Stomach (tissue), 9 donors: Measurements from ENCODE around the gene ENPP4. TPM values are rescaled to one million over a fixed set of nuclear protein-coding genes. Genes with fewer than 3 reads are reported as not detected.
A peak's percentile ranks its signal among the peaks of the same experiment; 100 is the strongest.

Source experiments
- DNase-seq, 2 donors: peaks; one replicate each; pipeline versions ENCODE4 v3.0.0 to v3.0.0-alpha.2; 2013 to 2019
- H3K27ac ChIP-seq, 5 donors: fragments of 200-600 bp in 4 of 5; sonication (generic) in 4 of 5; one replicate each; pipeline ENCODE4 v1.5.1; 2013 to 2019; ENCODE audit warnings: mild to moderate bottlenecking in 1 of 5, moderate library complexity in 1 of 5
- H3K27me3 ChIP-seq, 3 donors: fragments of 200-600 bp; sonication (generic); one replicate each; pipeline ENCODE4 v1.5.1; 2017 to 2019; ENCODE audit warnings: mixed run types in 1 of 3
- H3K36me3 ChIP-seq, 4 donors: fragments of 200-600 bp; sonication (generic); 1 replicate in 3 of 4; 2 replicates in 1 of 4; pipeline ENCODE4 v1.5.1; 2016 to 2019
- H3K4me1 ChIP-seq, 4 donors: fragments of 200-600 bp; sonication (generic); one replicate each; pipeline ENCODE4 v1.5.1; 2016 to 2019
- H3K4me3 ChIP-seq, 4 donors: fragments of 200-600 bp; sonication (generic) in 3 of 4; one replicate each; pipeline ENCODE4 v1.5.1; 2016 to 2019; ENCODE audit warnings: mild to moderate bottlenecking in 1 of 4
- H3K9me3 ChIP-seq, 4 donors: fragments of 200-600 bp; sonication (generic); one replicate each; pipeline ENCODE4 v1.5.1; 2016 to 2019
- EP300 ChIP-seq: sonication (generic); formaldehyde crosslinking; IDR thresholded peaks from one replicate; pipeline ENCODE4 v1.6.1; 2017; ENCODE audit warnings: antibody characterized with exemption
- POLR2A ChIP-seq, 4 donors: fragments of 450-650 bp; IDR thresholded peaks; one replicate each; pipeline ENCODE4 v1.6.1; 2016; ENCODE audit warnings: antibody characterized with exemption in 4 of 4, control low read depth in 2 of 4, mild to moderate bottlenecking in 1 of 4, moderate library complexity in 1 of 4
- POLR2AphosphoS5 ChIP-seq, 3 donors: sonication (generic); formaldehyde crosslinking; IDR thresholded peaks; one replicate each; pipeline ENCODE4 v1.6.1; 2016; ENCODE audit warnings: antibody characterized with exemption in 3 of 3
- WGBS, 5 donors: extraction: QIAGEN DNeasy Blood & Tissue Kit in 3 of 5; methylation state at CpG; one replicate each; pipeline versions ENCODE4 v1.1.5 to v1.1.7; 2013 to 2018; 5-methylcytosine and 5-hydroxymethylcytosine counted together
- intact Hi-C: fragments of 100-400 bp; cut with DNase I; formaldehyde crosslinking; loops from one replicate; pipeline ENCODE4 v1.15.1; 2023; ENCODE audit warnings: low total_unique reads
- polyA plus RNA-seq, 3 donors: library from polyadenylated mRNA; stranded (reverse); fragments of 200-250 nt; gene quantifications; one replicate each; pipeline ENCODE4 v1.2.3, GENCODE V29; 2013
- total RNA-seq, 5 donors: library from RNA; depleted of rRNA; stranded (reverse); fragments of >200 nt; gene quantifications; one replicate each; pipeline versions ENCODE4 v1.1.0 to v1.2.3, GENCODE V29; 2014 to 2016
- TF ChIP-seq, protein P1 (sequence below), 7 experiments: fragments of 450-650 bp in 4 of 7; fragments of 200-600 bp in 3 of 7; sonication (generic) in 3 of 7; IDR thresholded peaks; one replicate each; pipeline ENCODE4 v1.5.1; 2016 to 2019; ENCODE audit warnings: antibody characterized with exemption in 7 of 7, control low read depth in 2 of 7, mild to moderate bottlenecking in 1 of 7
- donor health status: healthy with polysubstance abuse.
- donor health status: Bipolar disorder and iron deficiency.
- donor health status: healthy.

ENPP4 gene
- total and polyA plus RNA-seq, 8 donors: 2.3 to 24.6 (median 6.4) TPM

DNA sequence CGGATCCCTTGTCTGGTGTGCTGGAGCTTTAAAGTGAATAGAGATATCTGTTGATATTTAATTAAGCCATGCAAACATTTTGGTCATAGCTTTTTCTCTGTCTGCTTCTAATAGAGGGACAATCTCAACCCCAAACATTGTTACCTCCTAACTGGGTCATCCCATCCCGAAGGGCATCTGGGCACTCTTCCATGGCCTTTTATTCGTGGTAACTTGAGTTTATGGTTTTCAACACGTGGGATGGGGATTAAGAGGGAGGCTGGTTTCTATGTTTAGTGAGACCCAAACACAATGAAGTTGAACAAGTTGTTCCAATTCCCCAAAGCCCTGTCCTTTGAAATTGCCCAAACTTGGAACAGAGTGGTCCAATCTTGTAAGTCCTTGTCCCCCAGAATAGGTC lies 42.4 kb downstream of the ENPP4 start:
- TF ChIP-seq POLR2AphosphoS5 (IDR thresholded peaks at IDR 0.05): no peak
- no peak for TF ChIP-seq POLR2A (IDR thresholded peaks at IDR 0.05)
- TF ChIP-seq, protein P1, sequence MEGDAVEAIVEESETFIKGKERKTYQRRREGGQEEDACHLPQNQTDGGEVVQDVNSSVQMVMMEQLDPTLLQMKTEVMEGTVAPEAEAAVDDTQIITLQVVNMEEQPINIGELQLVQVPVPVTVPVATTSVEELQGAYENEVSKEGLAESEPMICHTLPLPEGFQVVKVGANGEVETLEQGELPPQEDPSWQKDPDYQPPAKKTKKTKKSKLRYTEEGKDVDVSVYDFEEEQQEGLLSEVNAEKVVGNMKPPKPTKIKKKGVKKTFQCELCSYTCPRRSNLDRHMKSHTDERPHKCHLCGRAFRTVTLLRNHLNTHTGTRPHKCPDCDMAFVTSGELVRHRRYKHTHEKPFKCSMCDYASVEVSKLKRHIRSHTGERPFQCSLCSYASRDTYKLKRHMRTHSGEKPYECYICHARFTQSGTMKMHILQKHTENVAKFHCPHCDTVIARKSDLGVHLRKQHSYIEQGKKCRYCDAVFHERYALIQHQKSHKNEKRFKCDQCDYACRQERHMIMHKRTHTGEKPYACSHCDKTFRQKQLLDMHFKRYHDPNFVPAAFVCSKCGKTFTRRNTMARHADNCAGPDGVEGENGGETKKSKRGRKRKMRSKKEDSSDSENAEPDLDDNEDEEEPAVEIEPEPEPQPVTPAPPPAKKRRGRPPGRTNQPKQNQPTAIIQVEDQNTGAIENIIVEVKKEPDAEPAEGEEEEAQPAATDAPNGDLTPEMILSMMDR (IDR thresholded peaks at IDR 0.05): no peak
- no peak for TF ChIP-seq EP300
- no peak for DNase-seq

DNA sequence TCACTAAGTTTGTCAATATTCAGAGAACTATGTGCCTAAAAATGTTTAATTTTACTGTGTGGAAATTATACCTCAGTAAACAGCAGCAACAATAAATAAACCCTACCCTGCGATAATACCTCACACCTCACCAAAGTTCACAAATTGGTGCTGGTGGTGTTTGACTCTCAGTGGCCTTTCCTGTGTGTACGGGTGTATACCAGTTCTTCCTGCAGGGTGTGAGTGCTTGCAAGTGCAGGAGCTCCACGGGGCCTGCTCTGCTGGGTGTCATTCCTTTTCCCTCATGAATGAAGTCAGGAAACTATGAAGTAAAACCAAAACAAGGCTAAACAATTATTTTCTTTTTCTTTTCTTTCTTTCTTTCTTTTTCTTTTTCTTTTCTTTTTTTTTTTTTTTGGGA lies 45.1 kb downstream of the ENPP4 start:
- intact Hi-C loops: no loop called here
- no peak overlapping the region for H3K27ac ChIP-seq

More for the DNA sequence above, 42.4 kb downstream of the ENPP4 start:
- H3K27me3 ChIP-seq: peaks cover 0 to 6% (median 0%) of the 10 kb centered on the region in 3 donors
- no peaks in the 10 kb centered on the region for H3K36me3 ChIP-seq
- WGBS, 5 donors: 62 to 81% (median 71%) methylated on average over 4 of the region's 4 CpGs
- H3K27ac ChIP-seq: no peak overlapping the region
- peaks cover 0 to 22% (median 18%) of the 10 kb centered on the region in 4 donors for H3K4me1 ChIP-seq
- H3K4me3 ChIP-seq: no peak overlapping the region
- intact Hi-C loops: no loop called here
- no peaks in the 10 kb centered on the region for H3K9me3 ChIP-seq

DNA sequence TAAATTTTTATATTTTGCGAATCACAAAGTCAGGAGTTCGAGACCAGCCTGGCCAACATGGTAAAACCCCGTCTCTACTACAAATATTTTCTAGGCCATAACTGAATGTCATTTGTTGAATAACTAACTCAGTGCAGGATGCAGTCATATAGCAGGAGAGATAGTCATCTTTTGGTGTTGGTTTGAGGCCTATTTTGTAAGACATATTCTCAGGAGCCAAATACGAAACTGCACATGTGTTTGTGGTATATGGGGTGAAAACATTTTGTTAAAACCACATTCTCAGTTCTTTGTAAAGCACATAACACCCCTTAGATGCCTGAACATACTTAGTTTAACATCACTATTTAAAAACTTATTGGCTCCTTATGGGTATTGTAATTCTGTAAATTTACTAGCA lies 45.7 kb downstream of the ENPP4 start:
- peak in 1 of 2 donors; percentile 37 for DNase-seq
- peaks cover 0 to 13% (median 12%) of the 10 kb centered on the region in 4 donors for H3K4me1 ChIP-seq
- no peaks in the 10 kb centered on the region for H3K9me3 ChIP-seq
- no peak overlapping the region for H3K27ac ChIP-seq
- intact Hi-C loops: no loop called here
- H3K36me3 ChIP-seq: no peaks in the 10 kb centered on the region
- H3K27me3 ChIP-seq: peaks cover 0 to 6% (median 0%) of the 10 kb centered on the region in 3 donors
- no peak for TF ChIP-seq EP300
- no peak for TF ChIP-seq POLR2A (IDR thresholded peaks at IDR 0.05)
- no peak for TF ChIP-seq POLR2AphosphoS5 (IDR thresholded peaks at IDR 0.05)
- TF ChIP-seq, protein P1 (IDR thresholded peaks at IDR 0.05): no peak
- H3K4me3 ChIP-seq: no peak overlapping the region
- 77 to 90% (median 86%) methylated on average over 4 of the region's 4 CpGs for WGBS, 5 donors

More for the DNA sequence above, 45.1 kb downstream of the ENPP4 start:
- H3K9me3 ChIP-seq: no peaks in the 10 kb centered on the region
- DNase-seq: peak in 1 of 2 donors; percentile 5
- no peak overlapping the region for H3K4me3 ChIP-seq
- no peaks in the 10 kb centered on the region for H3K36me3 ChIP-seq
- H3K4me1 ChIP-seq: peaks cover 0 to 18% (median 17%) of the 10 kb centered on the region in 4 donors
- TF ChIP-seq, protein P1 (IDR thresholded peaks at IDR 0.05): no peak
- no peak for TF ChIP-seq POLR2A (IDR thresholded peaks at IDR 0.05)
- TF ChIP-seq EP300: no peak
- no peak for TF ChIP-seq POLR2AphosphoS5 (IDR thresholded peaks at IDR 0.05)
- H3K27me3 ChIP-seq: peaks cover 0 to 6% (median 0%) of the 10 kb centered on the region in 3 donors
- 54 to 74% (median 66%) methylated on average over 3 of the region's 3 CpGs for WGBS, 5 donors

GRCh38 chr6:46175976-46176375 lies 46.2 kb downstream of the ENPP4 start:
- H3K4me3 ChIP-seq: no peak overlapping the region
- H3K9me3 ChIP-seq: no peaks in the 10 kb centered on the region
- no peak for DNase-seq
- peaks cover 0 to 8% (median 7%) of the 10 kb centered on the region in 4 donors for H3K4me1 ChIP-seq
- H3K36me3 ChIP-seq: no peaks in the 10 kb centered on the region
- 77 to 82% (median 81%) methylated on average over 3 of the region's 3 CpGs for WGBS, 5 donors
- H3K27ac ChIP-seq: no peak overlapping the region
- intact Hi-C loops: no loop called here
- TF ChIP-seq, protein P1 (IDR thresholded peaks at IDR 0.05): no peak
- no peak for TF ChIP-seq EP300
- H3K27me3 ChIP-seq: peaks cover 0 to under 1% (median 0%) of the 10 kb centered on the region in 3 donors
